ENCODE data around the gene TMEM144.

The TMEM144 gene

GRCh38 chr4:158182736-158183135 is 27.6 kb upstream of the TMEM144 start:
- in situ Hi-C loops (cut with HindIII; ENCODE audit: low pct_ligation_motif_present, low pct_unique_long_range_greater_than_20kb, low sequenced_read_pairs) = no loop called here
- DNase-seq = no peak

GRCh38 chr4:158186815-158187214 is 23.5 kb upstream of the TMEM144 start:
- DNase-seq = no peak
- in situ Hi-C loops (cut with HindIII; ENCODE audit: low pct_ligation_motif_present, low pct_unique_long_range_greater_than_20kb, low sequenced_read_pairs) = no loop called here

- DNase-seq = no peak
- in situ Hi-C loops (cut with HindIII; ENCODE audit: low pct_ligation_motif_present, low pct_unique_long_range_greater_than_20kb, low sequenced_read_pairs) = no loop called here
Observed at GRCh38 chr4:158189422-158189821, 20.9 kb upstream of the TMEM144 start.

GRCh38 chr4:158190718-158191117 is 19.6 kb upstream of the TMEM144 start:
- DNase-seq = no peak
- in situ Hi-C loops (cut with HindIII; ENCODE audit: low pct_ligation_motif_present, low pct_unique_long_range_greater_than_20kb, low sequenced_read_pairs) = no loop called here

GRCh38 chr4:158192439-158193158 is 17.7 kb upstream of the TMEM144 start:
- in situ Hi-C loops (cut with HindIII; ENCODE audit: low pct_ligation_motif_present, low pct_unique_long_range_greater_than_20kb, low sequenced_read_pairs) = no loop called here
- no peak for DNase-seq

- in situ Hi-C loops (cut with HindIII; ENCODE audit: low pct_ligation_motif_present, low pct_unique_long_range_greater_than_20kb, low sequenced_read_pairs) = no loop called here
- DNase-seq = peak; percentile 61
Observed at GRCh38 chr4:158193171-158193749, 17.0 kb upstream of the TMEM144 start.

- no peak for DNase-seq
- in situ Hi-C loops (cut with HindIII; ENCODE audit: low pct_ligation_motif_present, low pct_unique_long_range_greater_than_20kb, low sequenced_read_pairs) = no loop called here
Observed at GRCh38 chr4:158195297-158195696, 15.0 kb upstream of the TMEM144 start.

GRCh38 chr4:158197194-158197776 is 13.0 kb upstream of the TMEM144 start:
- in situ Hi-C loops (cut with HindIII; ENCODE audit: low pct_ligation_motif_present, low pct_unique_long_range_greater_than_20kb, low sequenced_read_pairs) = no loop called here
- no peak for DNase-seq

GRCh38 chr4:158200214-158200613 is 10.1 kb upstream of the TMEM144 start:
- in situ Hi-C loops (cut with HindIII; ENCODE audit: low pct_ligation_motif_present, low pct_unique_long_range_greater_than_20kb, low sequenced_read_pairs) = no loop called here
- DNase-seq = no peak

- in situ Hi-C loops (cut with HindIII; ENCODE audit: low pct_ligation_motif_present, low pct_unique_long_range_greater_than_20kb, low sequenced_read_pairs) = no loop called here
- no peak for DNase-seq
Observed at GRCh38 chr4:158201322-158201721, 9.0 kb upstream of the TMEM144 start.

GRCh38 chr4:158201876-158202275 is 8.4 kb upstream of the TMEM144 start:
- in situ Hi-C loops (cut with HindIII; ENCODE audit: low pct_ligation_motif_present, low pct_unique_long_range_greater_than_20kb, low sequenced_read_pairs) = no loop called here
- no peak for DNase-seq

- in situ Hi-C loops (cut with HindIII; ENCODE audit: low pct_ligation_motif_present, low pct_unique_long_range_greater_than_20kb, low sequenced_read_pairs) = no loop called here
Observed at GRCh38 chr4:158202481-158202880, 7.8 kb upstream of the TMEM144 start.

GRCh38 chr4:158203436-158203835 is 6.8 kb upstream of the TMEM144 start:
- DNase-seq = no peak

More at GRCh38 chr4:158202481-158202880, 7.8 kb upstream of the TMEM144 start:
- no peak for DNase-seq

GRCh38 chr4:158203929-158204328 is 6.4 kb upstream of the TMEM144 start:
- in situ Hi-C loops (cut with HindIII; ENCODE audit: low pct_ligation_motif_present, low pct_unique_long_range_greater_than_20kb, low sequenced_read_pairs) = no loop called here
- DNase-seq = no peak

More at GRCh38 chr4:158203436-158203835, 6.8 kb upstream of the TMEM144 start:
- in situ Hi-C loops (cut with HindIII; ENCODE audit: low pct_ligation_motif_present, low pct_unique_long_range_greater_than_20kb, low sequenced_read_pairs) = no loop called here

GRCh38 chr4:158208963-158209640 is 1.2 kb upstream of the TMEM144 start:
- in situ Hi-C loops (cut with HindIII; ENCODE audit: low pct_ligation_motif_present, low pct_unique_long_range_greater_than_20kb, low sequenced_read_pairs) = no loop called here
- DNase-seq = no peak

- in situ Hi-C loops (cut with HindIII; ENCODE audit: low pct_ligation_motif_present, low pct_unique_long_range_greater_than_20kb, low sequenced_read_pairs) = no loop called here
Observed at GRCh38 chr4:158211222-158211621, 936 bp downstream of the TMEM144 start.

GRCh38 chr4:158213466-158213865 is 3.2 kb downstream of the TMEM144 start:
- in situ Hi-C loops (cut with HindIII; ENCODE audit: low pct_ligation_motif_present, low pct_unique_long_range_greater_than_20kb, low sequenced_read_pairs) = no loop called here
- no peak for DNase-seq

More at GRCh38 chr4:158211222-158211621, 936 bp downstream of the TMEM144 start:
- DNase-seq = peak; percentile 45

GRCh38 chr4:158214856-158215255 is 4.6 kb downstream of the TMEM144 start:
- no peak for DNase-seq
- in situ Hi-C loops (cut with HindIII; ENCODE audit: low pct_ligation_motif_present, low pct_unique_long_range_greater_than_20kb, low sequenced_read_pairs) = no loop called here

- in situ Hi-C loops (cut with HindIII; ENCODE audit: low pct_ligation_motif_present, low pct_unique_long_range_greater_than_20kb, low sequenced_read_pairs) = no loop called here
- no peak for DNase-seq
Observed at GRCh38 chr4:158217763-158218162, 7.5 kb downstream of the TMEM144 start.
